ENCODE measurements around the gene FGD4. TPM values are rescaled to one million over a fixed set of nuclear protein-coding genes. Genes with fewer than 3 reads are reported as not detected.

The FGD4 gene
- total and polyA plus RNA-seq, 9 of the 15 experiments (the other 6 are each of a cell fraction or from before 2014, with no cell fraction given) = 0.05 to 0.51 (median 0.27) TPM

DNA sequence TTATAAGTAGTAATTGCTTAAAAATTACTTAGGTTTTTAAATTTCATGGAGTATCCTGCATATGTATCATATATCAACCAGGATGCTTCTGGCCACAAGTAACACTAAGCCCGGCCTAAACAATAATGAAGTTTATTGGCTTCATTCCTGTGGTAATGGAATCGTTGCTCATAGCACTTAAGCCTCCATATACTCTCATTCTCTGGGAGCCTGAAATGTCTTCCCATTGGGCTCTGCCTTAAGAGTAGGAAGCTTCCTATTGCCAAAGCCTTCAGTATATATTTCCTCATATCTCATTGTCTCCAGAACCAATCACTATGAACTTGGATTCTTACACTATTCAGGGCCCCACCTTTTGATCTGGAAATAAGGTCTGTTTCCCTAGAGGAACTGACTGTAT is 195.9 kb downstream of the FGD4 start:
- DNase-seq (ENCODE audit: extremely low read depth in 1 of 4, low spot score in 3 of 4) (no peak), FAIRE-seq (no peak), ATAC-seq (no peak)
- H4K20me1 ChIP-seq (replicated peaks; ENCODE audit: control insufficient read depth, insufficient read depth, low read length) = no peaks in the 10 kb centered on the region; the same call in 1 of the 2 replicates
- no peak overlapping the region for H3K4me3 ChIP-seq
- no peaks in the 10 kb centered on the region for H3K36me3 ChIP-seq (ENCODE audit: control insufficient read depth, insufficient read depth, low read length)
- ChIA-PET POLR2A (no interaction called here), CTCF (ENCODE audit: low intra/inter-chr PET ratio) (no interaction called here)
- H3K9ac ChIP-seq (ENCODE audit: insufficient read depth in 1 of 2, low read depth in 2 of 2, low read length in 2 of 2) = no peak overlapping the region
- intact Hi-C loops (cut with micrococcal nuclease) = no loop called here
- TF ChIP-seq TAF15 (IDR thresholded peaks at IDR 0.05; ENCODE audit: low read depth, low read length) = no peak
- TF ChIP-seq, protein P1, sequence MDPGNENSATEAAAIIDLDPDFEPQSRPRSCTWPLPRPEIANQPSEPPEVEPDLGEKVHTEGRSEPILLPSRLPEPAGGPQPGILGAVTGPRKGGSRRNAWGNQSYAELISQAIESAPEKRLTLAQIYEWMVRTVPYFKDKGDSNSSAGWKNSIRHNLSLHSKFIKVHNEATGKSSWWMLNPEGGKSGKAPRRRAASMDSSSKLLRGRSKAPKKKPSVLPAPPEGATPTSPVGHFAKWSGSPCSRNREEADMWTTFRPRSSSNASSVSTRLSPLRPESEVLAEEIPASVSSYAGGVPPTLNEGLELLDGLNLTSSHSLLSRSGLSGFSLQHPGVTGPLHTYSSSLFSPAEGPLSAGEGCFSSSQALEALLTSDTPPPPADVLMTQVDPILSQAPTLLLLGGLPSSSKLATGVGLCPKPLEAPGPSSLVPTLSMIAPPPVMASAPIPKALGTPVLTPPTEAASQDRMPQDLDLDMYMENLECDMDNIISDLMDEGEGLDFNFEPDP (CRISPR knock-in tag; IDR thresholded peaks at IDR 0.05) = no peak
- no peaks in the 10 kb centered on the region for H3K9me1 ChIP-seq (ENCODE audit: control insufficient read depth, insufficient read depth, low read length)
- no peaks in the 10 kb centered on the region for H3K4me1 ChIP-seq (replicated peaks in 1 of 2; ENCODE audit: control insufficient read depth in 2 of 2, insufficient read depth in 2 of 2, low read length in 2 of 2)
- no peak overlapping the region for H2AFZ ChIP-seq (ENCODE audit: low read depth, low read length)
- H3K27me3 ChIP-seq (ENCODE audit: control insufficient read depth in 2 of 2, insufficient read depth in 2 of 2, low read length in 2 of 2) = no peaks in the 10 kb centered on the region; a peak in 2 of 5 replicates
- no peaks in the 10 kb centered on the region for H3K9me3 ChIP-seq (replicated peaks; ENCODE audit: control insufficient read depth, insufficient read depth, low read depth, low read length)
- 7% methylated on average over 2 of the region's 2 CpGs for WGBS (ENCODE audit: insufficient coverage, low coverage, missing lambda C conversion rate)
- no peak overlapping the region for H3K4me2 ChIP-seq (ENCODE audit: insufficient read depth, low read length)
- in situ Hi-C loops (cut with MboI) = no loop called here
- no TSS peak for BruUV-seq (replicated peaks)
- no peaks in the 10 kb centered on the region for H3K79me2 ChIP-seq (ENCODE audit: control insufficient read depth, insufficient read depth, low read length)
- H3K27ac ChIP-seq (ENCODE audit: extremely low read depth, low read depth, low read length) = no peak overlapping the region

DNA sequence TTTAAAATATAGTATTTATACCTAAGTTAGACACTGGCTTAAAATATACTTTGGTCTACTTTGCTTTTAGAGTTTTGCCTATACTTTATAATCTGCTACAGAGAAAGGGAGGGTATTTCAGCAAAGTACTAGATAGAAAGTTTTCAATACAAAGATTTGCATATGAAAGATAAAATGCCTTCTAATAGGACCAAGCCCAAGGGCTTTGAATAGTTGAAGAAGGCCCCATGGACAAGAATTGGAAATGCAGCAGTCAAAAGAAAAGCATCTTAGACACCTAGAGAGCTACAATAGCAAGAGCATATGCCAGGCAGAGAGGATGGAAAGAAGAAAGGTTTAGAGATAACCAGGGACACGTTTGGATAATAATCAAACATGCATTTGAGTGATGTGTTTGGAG is 196.7 kb downstream of the FGD4 start:
- H3K79me2 ChIP-seq (ENCODE audit: control insufficient read depth, insufficient read depth, low read length) = no peaks in the 10 kb centered on the region
- no peak overlapping the region for H3K4me3 ChIP-seq
- H3K4me1 ChIP-seq (replicated peaks in 1 of 2; ENCODE audit: control insufficient read depth in 2 of 2, insufficient read depth in 2 of 2, low read length in 2 of 2) = no peaks in the 10 kb centered on the region
- H3K9me1 ChIP-seq (ENCODE audit: control insufficient read depth, insufficient read depth, low read length) = no peaks in the 10 kb centered on the region
- intact Hi-C loops (cut with micrococcal nuclease) = no loop called here
- no peaks in the 10 kb centered on the region; a peak in 2 of 5 replicates for H3K27me3 ChIP-seq (ENCODE audit: control insufficient read depth in 2 of 2, insufficient read depth in 2 of 2, low read length in 2 of 2)
- in situ Hi-C loops (cut with MboI) = no loop called here
- WGBS (ENCODE audit: insufficient coverage, low coverage, missing lambda C conversion rate) = 0% methylated on average over 1 of the region's 1 CpG
- no peak overlapping the region for H3K27ac ChIP-seq (ENCODE audit: extremely low read depth, low read depth, low read length)
- BruUV-seq (replicated peaks) = no TSS peak
- no peak for DNase-seq (ENCODE audit: extremely low read depth in 1 of 4, low spot score in 3 of 4)
- H3K4me2 ChIP-seq (ENCODE audit: insufficient read depth, low read length) = no peak overlapping the region
- CTCF ChIA-PET (ENCODE audit: low intra/inter-chr PET ratio) = no interaction called here
- no peak for ATAC-seq
- no peak overlapping the region for H3K9ac ChIP-seq (ENCODE audit: insufficient read depth in 1 of 2, low read depth in 2 of 2, low read length in 2 of 2)
- no peaks in the 10 kb centered on the region for H3K9me3 ChIP-seq (replicated peaks; ENCODE audit: control insufficient read depth, insufficient read depth, low read depth, low read length)
- no peaks in the 10 kb centered on the region for H3K36me3 ChIP-seq (ENCODE audit: control insufficient read depth, insufficient read depth, low read length)
- H4K20me1 ChIP-seq (replicated peaks; ENCODE audit: control insufficient read depth, insufficient read depth, low read length) = no peaks in the 10 kb centered on the region; the same call in 1 of the 2 replicates
- no peak for FAIRE-seq
- no peak overlapping the region for H2AFZ ChIP-seq (ENCODE audit: low read depth, low read length)
- POLR2A ChIA-PET = no interaction called here
- TF ChIP-seq, protein P2, sequence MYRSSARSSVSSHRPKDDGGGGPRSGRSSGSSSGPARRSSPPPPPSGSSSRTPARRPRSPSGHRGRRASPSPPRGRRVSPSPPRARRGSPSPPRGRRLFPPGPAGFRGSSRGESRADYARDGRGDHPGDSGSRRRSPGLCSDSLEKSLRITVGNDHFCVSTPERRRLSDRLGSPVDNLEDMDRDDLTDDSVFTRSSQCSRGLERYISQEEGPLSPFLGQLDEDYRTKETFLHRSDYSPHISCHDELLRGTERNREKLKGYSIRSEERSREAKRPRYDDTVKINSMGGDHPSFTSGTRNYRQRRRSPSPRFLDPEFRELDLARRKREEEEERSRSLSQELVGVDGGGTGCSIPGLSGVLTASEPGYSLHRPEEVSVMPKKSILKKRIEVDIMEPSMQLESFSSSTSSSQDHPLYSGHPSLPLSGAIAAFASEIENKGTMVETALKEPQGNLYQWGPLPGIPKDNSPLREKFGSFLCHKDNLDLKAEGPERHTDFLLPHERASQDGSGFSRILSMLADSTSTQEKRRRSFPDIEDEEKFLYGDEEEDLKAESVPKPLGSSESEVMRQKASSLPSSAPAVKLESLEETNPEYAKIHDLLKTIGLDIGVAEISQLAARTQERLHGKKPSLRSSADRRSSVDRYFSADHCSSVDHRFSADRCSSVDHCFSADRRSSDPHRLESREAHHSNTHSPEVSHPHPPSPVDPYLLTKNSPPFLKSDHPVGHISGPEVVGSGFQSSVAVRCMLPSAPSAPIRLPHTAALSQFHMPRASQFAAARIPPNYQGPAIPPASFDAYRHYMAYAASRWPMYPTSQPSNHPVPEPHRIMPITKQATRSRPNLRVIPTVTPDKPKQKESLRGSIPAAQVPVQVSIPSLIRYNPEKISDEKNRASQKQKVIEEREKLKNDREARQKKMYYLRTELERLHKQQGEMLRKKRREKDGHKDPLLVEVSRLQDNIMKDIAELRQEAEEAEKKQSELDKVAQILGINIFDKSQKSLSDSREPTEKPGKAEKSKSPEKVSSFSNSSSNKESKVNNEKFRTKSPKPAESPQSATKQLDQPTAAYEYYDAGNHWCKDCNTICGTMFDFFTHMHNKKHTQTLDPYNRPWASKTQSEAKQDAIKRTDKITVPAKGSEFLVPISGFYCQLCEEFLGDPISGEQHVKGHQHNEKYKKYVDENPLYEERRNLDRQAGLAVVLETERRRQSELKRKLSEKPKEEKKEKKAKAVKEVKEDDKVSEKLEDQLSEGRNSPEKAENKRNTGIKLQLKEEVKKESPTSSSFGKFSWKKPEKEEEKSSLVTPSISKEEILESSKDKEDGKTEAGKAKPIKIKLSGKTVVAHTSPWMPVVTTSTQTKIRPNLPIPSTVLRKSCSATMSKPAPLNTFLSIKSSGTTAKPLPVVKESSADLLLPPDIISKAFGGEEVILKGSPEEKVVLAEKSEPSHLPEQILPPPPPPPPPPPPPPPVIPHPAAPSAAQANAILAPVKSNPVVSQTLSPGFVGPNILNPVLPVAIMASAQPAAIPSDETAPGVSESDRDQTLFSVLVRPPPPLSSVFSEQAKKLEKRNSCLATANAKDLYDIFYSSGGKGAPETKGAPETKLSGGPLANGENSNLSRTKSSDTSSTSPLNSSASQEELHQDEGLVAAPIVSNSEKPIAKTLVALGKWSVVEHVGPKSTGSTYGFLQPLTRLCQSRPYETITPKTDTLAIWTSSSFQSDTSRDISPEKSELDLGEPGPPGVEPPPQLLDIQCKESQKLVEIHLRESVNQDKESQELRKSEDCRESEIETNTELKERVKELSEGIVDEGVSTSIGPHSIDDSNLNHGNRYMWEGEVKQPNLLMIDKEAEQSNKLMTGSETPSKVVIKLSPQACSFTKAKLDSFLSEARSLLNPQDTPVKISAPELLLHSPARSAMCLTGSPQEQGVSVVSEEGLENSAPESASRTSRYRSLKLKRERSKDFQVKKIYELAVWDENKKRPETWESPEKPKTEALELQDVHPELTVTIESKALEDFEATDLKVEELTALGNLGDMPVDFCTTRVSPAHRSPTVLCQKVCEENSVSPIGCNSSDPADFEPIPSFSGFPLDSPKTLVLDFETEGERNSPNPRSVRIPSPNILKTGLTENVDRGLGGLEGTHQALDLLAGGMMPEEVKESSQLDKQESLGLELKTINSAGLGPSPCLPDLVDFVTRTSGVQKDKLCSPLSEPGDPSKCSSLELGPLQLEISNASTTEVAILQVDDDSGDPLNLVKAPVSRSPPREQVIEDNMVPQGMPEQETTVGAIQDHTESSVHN (IDR thresholded peaks at IDR 0.05; ENCODE audit: borderline replicate concordance in 1 of 2, low read depth in 1 of 2) = no peak
- TF ChIP-seq EP300 (IDR thresholded peaks at IDR 0.05; ENCODE audit: low read length) (no peak), HDAC1 (IDR thresholded peaks at IDR 0.05) (no peak), MAZ (CRISPR knock-in tag; conservative IDR thresholded peaks at IDR 0.05 in 1 of 2, IDR thresholded peaks at IDR 0.05 in 1 of 2) (no peak)

Measured in K562 (cell line).